GM19455 (cell line): ENCODE measurements around the gene SLC9A8.
A peak's percentile ranks its signal among the peaks of the same experiment; 100 is the strongest.

Source experiments
- ATAC-seq: cut with Tn5 transposase; IDR thresholded peaks from one replicate; pipeline ENCODE4 v1.9.1; 2021; ENCODE audit not compliant: unreplicated experiment

The SLC9A8 gene

GRCh38 chr20:49786196-49786595 is 26.4 kb upstream of the SLC9A8 start:
- no peak for ATAC-seq

DNA sequence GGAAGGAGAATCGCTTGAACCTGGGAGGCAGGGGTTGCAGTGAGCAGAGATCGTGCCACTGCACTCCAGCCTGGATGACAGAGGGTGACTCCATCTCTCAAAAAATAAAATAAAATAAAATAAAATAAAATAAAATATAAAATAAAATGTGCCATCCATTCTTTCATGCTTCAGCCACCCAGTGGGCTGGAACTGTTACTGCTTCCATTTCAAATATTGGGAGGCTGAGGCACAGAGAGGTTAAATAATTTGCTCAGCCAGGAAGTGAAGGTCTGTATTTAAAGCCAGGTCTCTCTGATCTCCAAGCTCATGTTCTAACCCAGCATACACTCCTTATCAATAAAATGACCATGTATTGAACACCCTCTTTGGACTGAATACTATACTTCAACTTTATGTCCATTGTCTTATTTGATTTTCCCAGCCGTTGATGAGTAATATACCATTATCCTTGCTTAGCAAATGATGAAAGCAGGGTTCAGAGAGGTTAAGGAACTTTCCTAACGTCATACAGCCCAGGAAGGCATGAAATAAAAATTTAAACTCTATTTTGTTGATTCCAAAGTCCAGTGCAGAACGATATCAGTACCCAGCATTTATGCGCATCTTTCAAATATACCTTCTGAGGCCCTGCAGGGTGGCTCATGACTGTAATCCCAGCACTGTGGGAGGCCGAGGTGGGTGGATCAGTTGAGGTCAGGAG is 25.8 kb upstream of the SLC9A8 start:
- ATAC-seq: no peak

DNA sequence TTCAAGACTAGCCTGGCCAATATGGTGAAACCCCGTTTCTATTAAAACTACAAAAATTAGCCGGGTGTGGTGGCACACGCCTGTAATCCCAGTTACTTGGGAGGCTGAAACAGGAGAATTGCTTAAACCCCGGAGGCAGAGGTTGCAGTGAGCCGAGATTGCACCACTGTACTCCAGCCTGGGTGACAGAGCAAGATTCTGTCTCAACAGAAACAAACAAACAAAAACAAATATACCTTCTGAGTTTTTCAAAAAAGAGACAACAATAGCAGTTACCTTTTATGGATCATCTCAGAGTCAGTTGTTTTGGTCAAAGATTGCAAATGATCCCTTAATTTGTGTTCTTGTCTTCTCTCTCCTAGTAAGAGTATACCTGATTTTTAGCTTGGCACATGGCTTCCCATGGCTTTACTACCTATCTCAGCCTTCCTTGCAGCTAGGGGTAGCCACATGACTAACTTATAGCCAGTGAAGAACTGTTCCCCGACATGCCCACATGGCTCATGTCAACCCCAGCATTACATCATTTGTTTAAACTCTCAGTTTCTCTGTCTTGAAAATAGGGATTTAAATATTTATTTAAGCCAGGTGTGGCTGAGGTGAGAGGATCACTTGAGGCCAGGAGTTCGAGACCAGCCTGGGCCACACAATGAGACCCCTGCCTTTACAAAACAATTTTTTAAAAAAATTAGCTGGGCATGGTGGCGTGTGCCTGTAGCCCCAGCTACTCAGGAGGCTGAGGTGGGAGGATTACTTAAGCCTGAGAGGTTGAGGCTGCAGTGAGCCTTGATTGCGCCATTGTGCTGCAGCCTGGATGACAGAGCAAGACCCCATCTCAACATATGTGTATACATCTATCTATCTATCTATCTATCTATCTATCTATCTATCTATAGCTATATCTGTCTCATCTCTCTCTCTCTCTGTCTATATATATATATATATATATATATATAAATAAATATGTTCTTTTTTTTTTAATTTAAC is 25.0 kb upstream of the SLC9A8 start:
- no peak for ATAC-seq

DNA sequence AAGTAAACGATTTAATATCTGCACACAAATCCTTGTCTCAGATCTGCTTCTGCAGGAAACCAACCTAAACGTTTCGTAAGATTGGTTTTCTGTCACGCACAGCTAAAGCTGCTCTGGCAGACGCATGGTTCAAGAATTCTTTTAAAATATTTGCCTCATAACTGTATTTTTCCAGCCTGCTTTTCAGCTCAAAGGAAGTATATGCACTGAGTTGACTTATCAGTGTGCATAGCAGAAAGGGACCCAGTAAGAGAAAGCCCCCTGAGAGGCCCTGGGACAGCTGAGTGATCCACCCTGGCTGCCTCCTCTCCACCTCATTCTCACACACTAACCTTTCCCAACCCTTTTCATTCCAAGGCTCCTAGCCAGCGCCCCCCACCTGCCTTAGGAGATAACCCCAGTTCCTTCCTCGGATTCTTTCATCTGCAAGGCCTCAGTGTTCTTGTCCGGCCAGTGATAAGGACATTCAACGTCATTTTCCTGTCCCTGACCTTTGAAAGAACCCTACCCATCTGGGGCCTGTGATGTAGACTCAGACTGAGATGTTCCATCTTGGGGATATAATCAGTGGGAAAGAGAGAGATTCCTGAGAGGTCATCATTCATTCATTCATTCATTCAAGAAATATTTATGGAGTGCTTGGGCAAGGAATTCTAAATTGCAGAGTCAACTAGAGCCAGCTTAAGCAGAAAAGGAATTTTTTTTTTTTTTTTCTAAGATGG is 22.4 kb upstream of the SLC9A8 start:
- ATAC-seq: no peak

DNA sequence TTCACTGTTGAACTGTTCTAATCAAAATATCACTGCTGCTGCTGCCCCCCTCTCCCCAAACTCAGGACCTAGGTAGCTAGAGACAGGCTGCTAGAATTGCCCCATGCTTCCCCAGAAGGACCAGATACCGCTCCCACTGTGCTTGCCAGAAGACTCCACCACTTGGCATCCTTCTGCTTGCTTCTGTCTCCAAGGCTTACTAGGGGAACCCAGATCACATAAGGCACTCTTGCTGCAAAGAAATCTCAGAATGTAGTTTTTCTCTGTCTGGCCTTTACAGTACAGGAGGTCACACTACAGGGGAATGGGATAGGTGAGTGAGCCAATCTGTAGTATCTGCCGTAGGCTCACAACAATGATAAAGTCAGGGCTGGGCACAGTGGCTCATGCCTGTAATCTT is 21.5 kb upstream of the SLC9A8 start:
- no peak for ATAC-seq

GRCh38 chr20:49792006-49792405 is 20.6 kb upstream of the SLC9A8 start:
- ATAC-seq: no peak

GRCh38 chr20:49792611-49793010 is 20.0 kb upstream of the SLC9A8 start:
- ATAC-seq: no peak

GRCh38 chr20:49794336-49795134 is 18.1 kb upstream of the SLC9A8 start:
- no peak for ATAC-seq

- ATAC-seq: no peak
Observed at GRCh38 chr20:49795135-49795424, 17.5 kb upstream of the SLC9A8 start.

GRCh38 chr20:49796600-49797343 is 15.9 kb upstream of the SLC9A8 start:
- ATAC-seq: no peak

- ATAC-seq: no peak
Observed at GRCh38 chr20:49797344-49797615, 15.3 kb upstream of the SLC9A8 start.

DNA sequence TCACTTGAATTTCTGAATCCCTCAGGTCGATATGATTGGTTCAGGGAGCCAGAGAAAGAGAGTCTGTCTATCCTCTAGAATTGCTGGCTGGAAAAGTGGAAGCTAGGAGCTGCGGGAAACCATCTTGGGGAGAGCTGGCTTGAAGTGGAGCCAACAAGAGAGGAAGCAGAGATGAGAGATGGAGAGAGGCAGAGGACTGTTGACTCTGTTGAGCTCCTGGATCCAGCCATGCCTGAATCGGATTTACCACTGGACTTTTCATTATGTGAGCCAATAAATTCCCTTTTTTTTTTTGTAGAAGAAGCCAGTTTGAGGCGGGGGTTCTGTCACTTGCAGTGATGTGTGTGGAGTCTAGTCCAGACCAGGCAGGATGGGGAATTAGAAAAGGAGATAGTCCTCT is 13.9 kb upstream of the SLC9A8 start:
- no peak for ATAC-seq

DNA sequence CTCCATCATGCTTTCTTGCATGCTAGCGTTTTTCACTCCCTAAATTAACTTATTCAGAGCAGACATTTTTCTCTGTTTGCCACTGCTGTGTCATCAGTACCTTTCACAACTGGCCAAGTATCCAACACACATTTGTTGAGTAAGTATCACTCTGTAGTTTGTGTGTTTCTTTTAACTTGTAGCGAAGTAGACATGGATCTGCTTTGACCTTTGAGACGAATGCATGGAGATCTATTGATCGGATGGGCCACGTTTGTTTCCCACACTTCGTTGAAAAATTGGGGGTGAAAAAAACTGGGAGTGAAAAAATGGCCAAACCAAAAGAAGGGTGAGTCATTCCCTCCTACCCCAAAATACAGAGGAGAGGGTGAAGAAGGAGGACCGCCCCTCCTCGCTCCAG is 12.9 kb upstream of the SLC9A8 start:
- no peak for ATAC-seq

GRCh38 chr20:49803418-49803817 is 9.2 kb upstream of the SLC9A8 start:
- ATAC-seq: no peak

- ATAC-seq: no peak
Observed at GRCh38 chr20:49804364-49804763, 8.3 kb upstream of the SLC9A8 start.

- peak; percentile 43 for ATAC-seq
Observed at GRCh38 chr20:49805224-49805876, 7.3 kb upstream of the SLC9A8 start.

GRCh38 chr20:49808753-49809152 is 3.9 kb upstream of the SLC9A8 start:
- no peak for ATAC-seq

DNA sequence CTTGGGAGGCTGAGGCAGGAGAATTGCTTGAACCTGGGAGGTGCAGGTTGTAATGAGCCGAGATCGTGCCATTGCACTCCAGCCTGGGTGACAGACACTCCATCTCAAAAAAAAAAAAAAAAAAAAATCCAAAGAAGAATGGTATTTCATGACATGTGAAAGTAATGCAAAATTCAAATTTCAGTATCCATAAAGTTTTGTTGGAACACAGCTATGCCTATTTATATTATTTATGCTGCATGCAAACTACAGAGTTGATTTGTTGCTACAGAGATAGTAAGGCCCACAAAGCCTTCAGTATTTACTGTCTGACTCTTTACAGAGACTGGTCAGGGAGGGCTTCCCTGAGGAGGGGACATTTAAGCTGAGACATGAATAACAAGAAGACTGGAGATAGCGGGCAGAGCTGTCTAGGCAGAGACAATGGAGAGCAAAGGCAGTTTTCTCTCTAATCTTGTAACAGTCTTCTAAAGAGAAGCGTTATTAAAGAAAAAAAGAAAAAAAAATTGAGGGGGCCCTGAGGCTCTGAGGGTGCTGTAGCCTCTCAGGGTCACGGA is 2.7 kb upstream of the SLC9A8 start:
- no peak for ATAC-seq

DNA sequence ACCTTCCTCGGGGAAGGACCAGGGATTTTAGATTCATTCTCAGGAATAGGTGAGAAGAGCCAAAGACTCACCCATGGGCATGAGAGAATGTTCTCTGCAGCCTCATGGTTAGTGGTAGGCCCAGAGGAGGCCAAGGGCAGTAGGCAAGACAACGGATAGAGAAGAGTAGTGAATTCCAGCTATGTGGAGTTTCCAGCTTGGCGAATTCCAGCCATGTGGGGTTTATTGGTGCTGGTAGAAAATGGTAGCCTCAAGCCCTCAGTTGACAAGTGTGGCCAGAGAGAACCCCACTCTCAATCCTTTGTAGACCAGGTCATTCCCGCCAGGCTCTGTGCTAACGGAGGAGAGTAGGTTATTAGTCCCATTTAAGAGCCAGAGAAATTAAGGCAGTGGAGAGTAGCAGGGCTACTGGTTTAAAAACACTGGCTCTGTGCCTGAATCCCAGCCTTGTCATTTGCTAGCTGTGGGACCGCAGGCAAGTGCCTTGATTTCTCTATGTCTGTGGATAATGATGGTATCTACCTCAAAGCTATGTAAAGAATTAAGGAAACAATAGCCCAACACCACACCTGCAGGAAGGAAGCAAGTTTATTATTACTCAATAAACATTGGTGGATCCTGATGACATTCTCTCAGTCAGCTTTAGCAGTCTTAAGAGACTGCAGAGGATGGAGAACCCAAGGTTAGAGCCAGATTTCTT is 2.0 kb upstream of the SLC9A8 start:
- ATAC-seq: no peak
